HG02973 (cell line): ENCODE data around the gene BACH2.

ENCODE experiments used
- ATAC-seq: cut with Tn5 transposase; IDR thresholded peaks from one replicate; pipeline ENCODE4 v1.9.1; 2021; ENCODE audit warnings: moderate library complexity; ENCODE audit not compliant: unreplicated experiment

Gene BACH2

DNA sequence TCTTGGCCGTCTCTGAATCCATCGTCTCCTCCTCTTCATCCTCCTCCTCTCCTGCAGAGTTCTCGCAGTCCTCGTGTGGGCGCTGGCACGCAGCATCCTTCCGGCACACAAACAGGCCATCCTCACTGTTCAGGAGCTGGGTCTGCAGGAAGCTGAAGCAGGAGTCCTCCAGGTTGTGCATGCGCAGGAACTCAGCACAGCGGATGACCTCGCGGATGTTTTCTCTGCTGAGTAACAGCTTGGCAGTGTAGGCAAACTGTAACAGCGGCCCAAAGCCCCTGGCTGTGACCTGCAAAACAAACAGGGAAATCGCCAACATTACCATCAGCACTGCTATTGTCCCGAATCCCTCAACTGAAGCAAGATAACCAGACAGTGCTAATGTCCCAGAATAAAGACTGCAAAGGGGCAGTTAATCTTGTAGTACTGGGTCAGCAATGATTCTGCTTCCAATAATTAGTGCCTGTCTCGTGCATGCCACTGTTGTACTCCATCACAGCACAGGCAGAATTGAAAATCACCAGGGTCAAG is 345.0 kb downstream of the BACH2 start:
- no peak for ATAC-seq

DNA sequence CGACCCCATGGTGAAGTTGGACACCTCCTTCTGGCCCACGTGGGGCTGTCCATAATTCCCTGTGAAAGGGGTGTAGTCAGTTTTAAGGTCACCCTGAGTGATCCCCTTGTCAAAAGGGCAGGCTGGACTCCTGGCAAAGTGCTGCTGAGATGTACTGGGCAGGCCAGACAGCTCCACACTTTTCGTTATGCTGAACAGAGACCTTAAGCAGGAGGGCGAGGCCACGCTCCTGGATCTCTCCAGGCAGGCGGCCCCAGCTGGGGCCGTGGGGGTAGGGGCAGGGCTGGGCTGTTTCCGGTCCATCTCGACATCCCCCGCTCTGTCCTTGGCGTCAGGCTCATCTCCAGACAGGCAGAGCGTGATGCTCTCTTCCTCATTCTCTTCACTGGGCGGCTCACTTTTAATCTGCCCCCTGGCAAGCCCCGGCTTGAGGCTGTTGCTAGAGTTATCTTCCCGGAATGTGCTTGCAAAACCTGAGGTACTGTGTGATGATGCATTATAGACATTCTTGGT is 345.7 kb downstream of the BACH2 start:
- ATAC-seq, result no peak

DNA sequence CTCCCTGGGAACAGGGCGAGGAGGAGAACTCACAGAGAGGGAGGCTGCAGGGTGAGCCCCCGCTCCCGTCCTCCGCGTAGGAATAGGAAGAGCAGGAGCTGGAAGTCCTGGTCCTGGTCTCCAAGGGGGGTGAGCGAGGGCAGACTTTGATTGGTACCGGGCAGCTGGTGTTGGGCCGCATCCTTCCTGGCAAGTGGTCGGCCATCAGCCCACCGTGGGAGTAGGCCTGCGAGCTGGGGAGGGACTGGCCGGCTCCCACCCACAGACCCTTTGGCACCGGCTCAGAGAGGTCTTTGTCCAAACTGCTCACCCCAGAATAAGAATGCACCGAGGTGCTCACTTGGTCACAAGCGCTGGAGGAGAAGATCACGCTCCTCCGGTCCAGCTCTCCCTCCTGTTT is 346.2 kb downstream of the BACH2 start:
- no peak for ATAC-seq

DNA sequence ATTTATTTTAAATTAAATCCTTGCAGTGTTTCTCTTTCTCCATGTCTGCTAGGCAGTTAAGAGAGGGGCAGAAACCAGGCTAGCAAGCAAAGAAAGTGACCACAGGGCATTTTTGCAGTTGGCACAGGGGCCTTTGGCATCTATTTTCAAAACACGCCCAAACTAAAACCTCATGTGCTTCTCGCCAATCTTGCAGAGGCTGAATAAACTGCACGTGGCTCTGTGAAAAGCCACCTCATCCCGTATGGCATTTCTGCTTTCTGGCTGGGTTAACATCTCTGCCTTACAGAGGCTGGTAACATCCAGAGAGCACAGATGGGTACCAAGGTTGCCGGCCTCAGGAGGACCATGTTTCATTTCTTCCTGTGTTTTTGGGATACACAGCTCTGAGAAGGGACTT is 347.8 kb downstream of the BACH2 start:
- no peak for ATAC-seq

DNA sequence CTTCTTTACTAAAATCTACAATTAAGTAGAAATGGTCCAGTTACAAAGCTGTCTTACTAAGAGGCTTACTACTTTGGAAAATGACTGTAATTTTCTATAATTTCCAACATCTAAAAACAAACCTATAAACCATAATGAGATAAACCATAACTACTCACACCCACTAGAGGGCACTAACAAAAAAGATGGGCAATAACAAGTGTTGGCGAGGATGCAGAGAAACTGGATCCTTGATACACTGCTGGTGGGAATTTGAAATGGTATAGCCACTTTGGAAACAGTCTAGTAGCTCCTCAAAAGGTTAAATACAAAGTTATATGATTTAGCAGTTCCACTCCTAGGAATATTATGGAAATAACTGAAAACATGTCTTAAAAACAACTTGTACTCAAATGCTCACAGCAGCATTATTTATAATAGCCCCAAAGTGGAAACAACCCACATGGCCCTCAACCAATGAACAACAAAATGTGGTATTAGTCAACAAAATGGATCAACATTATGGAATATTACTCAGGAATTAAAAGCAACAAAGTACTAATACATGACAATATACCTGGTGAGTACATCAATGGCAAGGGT is 351.7 kb downstream of the BACH2 start:
- no peak for ATAC-seq

DNA sequence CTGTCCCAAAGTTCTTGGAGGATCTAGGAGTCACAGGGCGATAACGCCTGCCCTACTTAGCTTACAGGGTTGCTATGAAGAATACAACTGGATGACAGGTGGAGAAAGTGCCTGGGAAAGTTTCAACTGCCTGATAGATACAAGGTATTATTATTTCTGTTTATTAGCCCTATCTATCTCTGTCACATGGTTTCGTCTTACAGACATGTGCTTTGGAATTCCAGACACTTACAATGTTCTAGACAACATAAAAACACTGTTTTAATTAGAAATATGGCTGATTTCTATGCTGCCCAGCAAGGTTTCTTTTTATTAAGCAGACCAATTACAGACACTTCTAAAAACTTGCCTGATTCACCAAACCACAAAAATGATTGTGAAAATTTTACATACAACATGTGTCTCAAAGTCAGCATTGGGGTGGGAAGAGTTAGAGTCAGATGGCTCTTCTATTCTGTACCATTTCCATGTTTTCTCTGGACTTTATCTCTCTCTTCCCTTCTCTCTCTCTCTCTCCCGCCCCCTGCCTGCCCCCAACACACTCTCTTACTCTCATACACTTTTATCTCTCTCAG is 352.4 kb downstream of the BACH2 start:
- no peak for ATAC-seq

DNA sequence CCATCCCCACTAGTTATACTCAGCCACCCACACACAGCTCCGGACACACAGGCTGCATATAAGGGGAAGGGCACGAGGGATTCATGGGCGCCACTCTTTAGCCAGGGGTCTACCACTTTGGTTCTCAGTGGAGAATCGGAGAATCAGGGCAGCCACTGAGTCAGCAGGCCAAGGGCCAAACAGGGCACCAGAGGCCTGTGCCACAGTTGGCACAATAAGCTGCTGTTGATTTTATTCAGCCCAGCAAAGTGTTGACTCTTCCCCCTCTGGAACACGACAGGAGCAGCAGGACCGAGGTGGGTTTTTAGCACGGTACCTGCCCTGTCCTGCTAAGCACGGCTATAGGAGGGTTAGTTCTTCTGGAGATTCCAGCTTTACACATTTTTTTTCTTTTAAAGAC is 354.0 kb downstream of the BACH2 start:
- no peak for ATAC-seq

DNA sequence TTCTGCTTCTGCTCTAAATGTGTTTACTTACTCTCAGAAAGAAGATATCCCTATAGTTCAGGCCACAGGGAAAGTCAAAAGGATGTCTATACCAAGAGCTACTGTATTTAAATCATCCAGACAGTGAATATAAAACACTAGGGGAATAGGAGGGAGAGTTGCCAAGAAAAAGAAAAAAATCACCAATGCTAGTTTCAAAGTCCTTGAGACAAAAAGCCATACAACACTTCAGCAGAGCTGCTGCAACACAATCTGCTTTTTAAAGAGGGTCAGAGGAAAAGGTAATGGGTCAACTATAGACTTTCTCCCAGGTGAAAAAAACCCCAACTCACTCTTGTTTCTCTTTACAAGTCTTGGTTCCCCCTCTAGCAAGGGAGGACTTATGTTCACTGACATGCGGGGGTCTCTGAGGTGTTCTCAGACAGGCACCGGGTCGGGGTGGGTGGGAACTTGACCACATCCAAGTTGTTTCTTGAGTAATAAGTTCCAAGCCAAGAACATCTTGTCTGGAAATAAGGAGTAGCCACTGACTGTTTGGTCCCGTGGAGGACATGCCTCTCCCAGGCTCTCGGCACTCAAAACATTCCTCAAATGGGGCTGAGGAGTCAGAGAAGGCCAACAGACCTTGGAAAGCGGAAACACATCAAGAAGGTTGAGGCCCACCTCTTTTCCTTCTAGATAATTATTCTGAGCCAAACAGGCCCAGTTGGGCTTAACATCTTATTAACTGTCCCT is 354.7 kb downstream of the BACH2 start:
- no peak for ATAC-seq

DNA sequence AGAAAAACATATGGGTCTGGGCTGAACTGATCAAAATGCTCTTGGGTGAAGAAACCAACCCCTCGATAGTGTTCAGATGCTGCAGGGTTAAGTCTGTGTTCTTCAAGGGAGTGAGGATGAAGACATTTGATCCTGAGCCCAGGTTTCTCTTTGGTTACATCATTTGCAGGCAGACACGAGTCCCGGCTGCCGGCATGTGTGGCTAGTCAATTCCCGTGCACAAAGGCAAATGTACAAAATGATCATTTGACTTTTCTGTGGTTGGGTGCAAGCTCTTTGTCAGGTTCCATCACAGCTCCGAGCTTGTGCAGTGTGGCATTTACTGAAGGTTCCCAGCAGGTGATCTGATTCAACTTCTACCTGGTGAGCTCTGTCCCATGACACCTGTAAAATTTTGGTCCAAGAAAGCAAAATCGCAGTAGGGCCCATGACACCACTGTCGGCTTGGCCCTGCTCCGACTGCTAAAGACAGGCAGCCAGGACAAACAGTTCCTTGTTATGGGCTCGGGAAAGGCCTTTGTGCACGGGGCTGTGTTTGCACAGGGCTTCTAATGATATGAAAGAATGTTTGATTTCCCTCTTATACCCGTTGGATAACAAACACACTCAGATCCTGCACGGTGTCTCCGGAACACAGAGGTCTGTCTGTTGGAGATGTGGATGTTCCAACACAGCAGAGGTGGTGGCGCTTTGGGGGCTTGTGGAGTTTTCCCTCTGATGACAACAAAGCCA is 355.4 kb downstream of the BACH2 start:
- ATAC-seq, result no peak

DNA sequence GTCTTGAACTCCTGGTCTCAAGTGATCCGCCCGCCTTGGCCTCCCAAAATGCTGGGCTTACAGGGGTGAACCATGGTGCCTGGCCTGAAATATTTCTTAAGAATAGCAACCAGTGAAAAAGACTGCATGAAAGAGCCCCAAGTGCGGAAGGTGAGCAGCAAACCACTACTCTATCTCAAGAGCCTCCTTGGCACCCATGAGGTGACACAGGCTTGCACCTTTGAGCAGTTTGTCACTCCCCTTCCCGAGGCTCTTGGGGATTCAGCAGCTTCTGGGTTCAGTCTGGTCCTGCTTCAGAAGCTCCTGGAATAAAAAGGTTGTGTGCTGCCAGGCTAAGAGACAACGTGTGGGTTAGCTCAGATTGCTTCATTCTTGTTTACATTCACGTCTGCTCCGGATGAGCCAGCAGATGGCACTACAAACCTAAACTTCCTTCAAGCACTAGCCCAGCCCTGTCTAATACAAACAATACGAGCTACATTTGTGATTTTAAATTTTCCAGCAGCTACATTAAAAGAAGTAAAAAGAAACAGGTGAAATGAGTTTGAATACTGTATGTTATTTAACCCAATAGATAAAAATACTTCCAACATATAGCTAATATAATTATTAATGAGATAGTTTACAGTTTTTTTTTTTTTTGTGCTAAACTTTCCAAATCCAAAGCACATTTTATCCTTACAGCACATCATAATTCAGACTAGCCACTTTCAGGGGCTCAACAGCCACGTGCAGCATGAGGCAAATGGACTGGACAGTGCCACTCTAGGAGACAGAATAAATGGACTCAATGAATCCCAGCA is 356.2 kb downstream of the BACH2 start:
- ATAC-seq, result no peak

DNA sequence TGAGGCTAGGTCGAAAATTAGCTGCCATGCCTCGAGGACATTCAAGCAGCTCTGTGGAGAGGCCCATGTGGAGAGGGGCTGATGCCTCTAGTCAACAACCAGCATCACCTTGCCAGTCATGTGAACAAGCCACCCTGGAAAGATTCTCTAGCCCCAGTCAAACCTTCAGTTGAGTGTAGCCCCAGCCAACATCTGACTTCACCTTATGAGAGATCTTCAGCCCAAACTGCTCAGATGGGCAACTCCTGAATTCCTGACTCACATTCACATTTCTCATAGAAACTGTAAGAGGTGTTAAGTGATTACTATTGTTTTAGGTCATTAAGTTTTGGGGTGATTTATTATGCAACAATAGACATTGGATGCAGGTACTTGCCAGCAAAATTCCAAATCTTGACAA is 357.5 kb downstream of the BACH2 start:
- no peak for ATAC-seq

DNA sequence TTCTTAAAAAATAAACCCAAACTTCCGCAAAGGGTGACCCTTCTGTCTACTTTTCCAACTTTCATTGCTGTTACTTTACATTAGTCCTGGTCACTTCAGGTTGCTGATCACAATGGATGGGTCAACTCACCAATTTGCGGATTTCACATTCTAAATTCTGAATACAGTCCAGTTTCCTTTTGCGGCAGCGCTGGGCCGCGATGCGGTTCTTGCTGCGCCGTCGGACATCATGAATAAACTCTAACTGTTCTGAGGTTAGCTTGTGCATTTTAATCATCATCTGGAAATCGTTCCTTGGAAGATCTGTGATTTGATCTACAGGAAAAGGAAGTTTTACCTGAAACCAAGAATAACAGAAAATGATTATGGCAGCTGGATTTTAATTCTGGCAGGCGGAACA is 358.6 kb downstream of the BACH2 start:
- no peak for ATAC-seq

DNA sequence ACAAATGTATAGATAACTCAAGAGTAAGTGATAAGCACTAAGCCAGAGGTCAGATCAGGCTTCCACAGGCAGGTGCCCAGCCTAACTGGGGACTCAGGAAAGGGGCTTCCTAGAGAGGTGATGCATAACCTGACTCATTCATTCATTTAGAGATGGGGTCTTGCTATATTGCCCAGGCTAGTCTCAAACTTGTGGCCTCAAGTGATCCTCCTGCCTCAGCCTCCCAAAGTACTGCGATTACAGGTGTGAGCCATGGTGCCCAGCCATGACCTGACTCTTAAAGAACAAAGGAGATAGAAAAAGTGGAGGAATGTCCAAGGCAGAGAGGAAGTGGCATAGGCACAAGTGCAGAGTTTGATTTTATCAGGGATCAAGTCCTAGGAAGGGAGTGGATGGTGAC is 360.5 kb downstream of the BACH2 start:
- ATAC-seq, result no peak

DNA sequence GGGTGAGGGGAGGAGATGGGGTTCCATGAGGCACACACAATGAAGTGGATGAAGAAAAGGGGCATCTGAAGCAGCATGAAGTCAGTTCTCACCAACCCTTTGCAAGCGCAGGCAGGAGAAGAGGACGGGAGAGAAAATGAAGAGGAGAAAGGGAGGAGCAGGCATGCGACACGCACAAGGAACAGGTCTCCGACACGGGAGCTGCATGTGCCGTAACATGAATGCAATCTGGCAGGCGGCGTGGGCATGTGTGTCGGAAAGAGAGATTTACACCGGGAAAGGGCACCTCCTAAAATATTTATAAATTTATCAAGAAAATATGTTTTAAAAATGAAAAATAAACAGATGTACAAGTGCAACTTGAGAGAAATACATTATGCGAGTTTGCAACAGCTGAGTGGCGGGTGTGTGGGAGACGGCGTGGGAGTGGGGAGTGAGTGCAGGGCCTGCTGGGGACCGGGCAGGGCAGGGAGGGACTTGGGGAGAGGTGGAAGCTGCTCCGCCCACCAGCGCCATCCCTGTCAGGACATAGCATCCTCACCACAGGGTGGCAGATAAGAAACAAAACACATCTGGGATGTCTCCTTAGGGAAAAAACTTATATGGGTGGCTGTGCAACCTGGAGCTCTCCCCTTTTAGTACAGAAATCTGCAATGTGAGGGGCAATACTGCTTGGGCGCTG is 361.8 kb downstream of the BACH2 start:
- no peak for ATAC-seq

DNA sequence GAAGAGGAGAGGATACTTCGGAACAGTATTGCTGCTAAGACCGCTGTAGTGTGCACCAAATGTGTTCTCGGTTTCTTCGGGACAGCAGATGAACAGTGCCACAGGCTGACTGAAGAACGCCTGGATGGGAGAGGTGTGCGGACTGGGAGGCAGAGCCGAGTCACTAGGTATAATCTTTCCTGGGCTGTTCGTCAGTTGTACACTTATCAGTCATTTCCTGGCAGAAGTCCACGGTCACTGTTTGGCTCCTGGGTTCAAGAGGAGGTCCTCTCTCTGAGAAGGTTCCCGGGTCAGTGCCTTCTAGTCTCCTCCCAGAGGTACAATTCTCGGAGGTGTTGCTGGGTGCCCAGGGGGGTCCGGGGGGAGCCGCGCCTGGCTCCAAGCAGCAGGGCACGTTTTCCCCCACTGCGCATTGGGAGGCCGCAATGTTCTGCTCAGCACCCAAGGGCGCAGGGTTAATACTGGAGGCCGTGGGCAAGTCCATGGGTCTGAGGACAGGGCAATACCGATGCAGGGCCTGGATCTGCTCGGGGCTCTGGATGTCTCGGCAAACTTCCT is 364.3 kb downstream of the BACH2 start:
- ATAC-seq, result no peak

DNA sequence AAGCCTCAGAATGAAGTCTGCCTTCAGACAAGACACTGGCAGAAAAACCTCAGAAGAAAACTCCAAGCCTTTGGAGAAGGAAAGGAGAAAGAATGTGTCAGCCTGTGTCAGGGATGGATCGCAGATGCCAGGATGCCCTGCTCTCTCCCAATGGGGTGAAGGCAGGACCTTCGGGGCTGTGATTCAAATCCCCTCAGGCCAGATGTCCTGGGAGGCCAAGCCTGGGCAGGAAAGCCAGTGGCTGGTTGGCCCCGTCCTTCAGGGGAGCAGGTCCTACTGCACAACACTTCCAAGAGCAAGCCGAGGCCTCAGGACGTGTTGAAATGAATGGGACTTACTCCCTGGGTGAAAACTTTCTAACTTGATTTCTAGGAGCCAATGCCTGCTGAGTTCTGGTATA is 365.9 kb downstream of the BACH2 start:
- ATAC-seq, result no peak

DNA sequence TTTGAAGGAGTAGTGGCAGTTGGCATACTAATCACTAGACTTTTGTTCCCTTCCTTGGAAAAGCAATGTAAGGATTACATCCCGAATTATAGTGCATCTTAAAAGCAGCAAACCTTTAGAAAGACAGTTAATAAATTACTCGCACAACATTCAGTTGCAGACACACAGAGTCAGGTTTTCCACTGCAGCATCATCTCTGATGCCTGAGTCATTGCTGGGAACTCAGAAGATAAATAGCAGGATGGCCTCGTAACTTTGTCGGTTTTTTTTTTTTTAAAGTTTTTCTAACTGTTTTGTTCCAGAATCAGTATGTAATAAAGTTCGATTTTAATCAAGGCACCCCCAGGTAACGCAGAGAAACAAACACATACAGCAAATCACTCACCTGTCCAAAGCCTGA is 368.0 kb downstream of the BACH2 start:
- ATAC-seq, result no peak

DNA sequence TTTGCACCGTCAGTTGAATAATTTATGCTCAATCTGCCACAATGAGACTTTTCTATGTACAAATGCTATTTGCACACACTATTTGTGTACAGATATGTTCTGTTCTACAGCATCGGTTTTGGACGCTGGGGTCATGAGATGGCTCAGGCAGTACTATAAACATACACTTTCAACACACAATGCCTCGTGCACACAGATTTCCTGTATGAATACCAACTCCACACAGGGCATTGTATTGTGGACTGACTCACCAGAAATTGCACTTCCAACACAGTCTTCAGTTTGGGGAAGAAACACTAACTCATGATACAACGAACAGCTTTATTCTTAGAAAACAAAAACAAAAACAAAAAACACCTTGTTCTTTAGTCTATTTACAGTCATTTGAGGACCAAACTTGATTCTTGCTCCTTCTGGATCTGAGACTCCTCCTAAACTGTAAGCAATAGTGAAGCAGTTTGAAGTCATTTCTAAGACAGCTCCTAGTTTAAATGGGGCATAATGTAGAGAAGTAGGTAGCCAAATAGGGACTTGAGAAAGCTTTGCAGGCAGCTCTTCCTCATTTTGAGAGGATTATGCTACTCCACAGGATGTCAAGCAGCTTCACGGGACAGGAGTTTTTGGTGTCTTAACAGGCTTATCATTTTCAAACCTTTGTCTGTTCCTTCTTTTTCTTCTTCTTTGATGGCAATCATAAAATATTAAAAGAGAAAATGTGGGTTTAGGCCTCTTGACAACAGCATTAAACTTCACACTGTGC is 368.7 kb downstream of the BACH2 start:
- ATAC-seq, result no peak

DNA sequence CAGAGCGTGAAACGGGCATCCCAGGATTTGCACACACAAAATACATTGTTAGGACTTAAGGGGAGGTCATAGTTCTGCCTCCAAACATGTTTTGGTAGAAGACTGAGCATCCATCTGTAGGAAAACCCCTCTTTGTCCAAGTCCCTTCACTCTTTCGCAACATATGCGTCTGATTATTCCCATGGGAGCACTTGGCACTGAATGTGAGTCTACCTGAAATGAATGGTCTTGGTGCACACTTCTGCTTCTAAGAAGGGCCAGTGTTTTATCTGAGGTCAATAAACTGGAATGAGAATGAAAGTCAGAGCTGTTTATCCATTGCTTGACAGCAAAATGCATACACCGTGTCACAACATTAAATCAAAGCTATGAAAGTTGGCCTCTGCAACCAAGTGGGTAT is 369.4 kb downstream of the BACH2 start:
- ATAC-seq, result no peak
